ENCODE results near the gene PIPOX.

- TF ChIP-seq EZH2 (IDR thresholded peaks at IDR 0.05; ENCODE audit: borderline replicate concordance, low read depth, low read length, severe bottlenecking), result no peak
- TF ChIP-seq MAX (IDR thresholded peaks at IDR 0.05; ENCODE audit: insufficient read depth, insufficient read length), result no peak
- TF ChIP-seq POLR2A (IDR thresholded peaks at IDR 0.05; ENCODE audit: low read depth, low read length), result no peak
- no peak for TF ChIP-seq CTCF (IDR thresholded peaks at IDR 0.05; ENCODE audit: extremely low read depth in 1 of 2, insufficient read depth in 1 of 2, low read depth in 1 of 2, low read length in 2 of 2)
- no peak for TF ChIP-seq POLR2AphosphoS5 (IDR thresholded peaks at IDR 0.05; ENCODE audit: insufficient read depth, low read depth, low read length)
Observed at GRCh38 chr17:29102741-29103181, 59.8 kb downstream of the PIPOX start.
